ENCODE data around the gene TEX264.

DNA sequence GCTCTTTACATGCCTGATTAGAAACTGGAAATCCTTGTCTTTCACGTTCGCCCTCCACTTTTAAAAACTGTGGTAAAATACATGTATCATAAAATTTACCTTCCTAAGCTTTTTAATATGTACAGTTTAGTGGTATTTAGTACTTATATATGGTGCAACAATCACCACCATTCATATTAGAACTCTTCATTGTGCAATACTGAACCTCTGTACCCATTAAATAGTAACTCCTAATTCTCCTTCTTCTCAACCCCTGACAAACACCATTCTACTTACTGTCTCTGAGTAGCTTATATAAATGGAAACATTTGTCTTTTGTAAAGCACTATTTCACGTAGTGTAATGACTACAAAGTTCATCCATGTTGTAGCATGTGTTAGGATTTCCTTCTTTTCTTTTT is 64.0 kb downstream of the TEX264 start:
- TF ChIP-seq CTCF (optimal IDR thresholded peaks at IDR 0.05 in 1 of 3, IDR thresholded peaks at IDR 0.05 in 1 of 3, conservative IDR thresholded peaks at IDR 0.05 in 1 of 3; ENCODE audit: extremely low read depth in 1 of 3, insufficient read depth in 2 of 3, low read length in 3 of 3) (no peak), EZH2 (IDR thresholded peaks at IDR 0.05; ENCODE audit: low read length) (no peak)

All from keratinocyte (primary cell).